ENCODE measurements around the gene MXRA8. TPM values are rescaled to one million over a fixed set of nuclear protein-coding genes. Genes with fewer than 3 reads are reported as not detected.

The MXRA8 gene
- polyA plus RNA-seq, 6 donors from 2014 or later: not detected

- H3K27ac Mint-ChIP-seq: peak overlapping the region in 4 of 6 donors; percentile 32 to 78 (median 52)
- peak overlapping the region; percentile 74 to 90 (median 78) for H3K4me3 Mint-ChIP-seq
- peaks cover 13 to 26% (median 21%) of the 10 kb centered on the region in 3 donors for H3K4me1 Mint-ChIP-seq
- H3K27me3 Mint-ChIP-seq: peaks cover 6 to 9% (median 6%) of the 10 kb centered on the region in 3 donors
- ATAC-seq (ENCODE audit: low read depth in 2 of 2) (no peak), DNase-seq (no peak)
- no peaks in the 10 kb centered on the region for H3K36me3 Mint-ChIP-seq
- H3K9me3 Mint-ChIP-seq: no peaks in the 10 kb centered on the region
These were observed 10.5 kb downstream of the MXRA8 start for GRCh38 chr1:1347663-1348419.

GRCh38 chr1:1347026-1347595, 11.2 kb downstream of the MXRA8 start:
- no peak for ATAC-seq (ENCODE audit: low read depth in 2 of 2)
- Mint-ChIP-seq H3K4me3 (peak overlapping the region in 7 of 8 donors; percentile 49 to 86 (median 76)), H3K27me3 (peaks cover 0 to 2% (median 0%) of the 10 kb centered on the region in 3 donors)

GRCh38 chr1:1346501-1346890, 11.9 kb downstream of the MXRA8 start:
- DNase-seq: no peak
- Mint-ChIP-seq H3K4me1 (peaks cover 3 to 15% (median 12%) of the 10 kb centered on the region in 3 donors), H3K4me3 (peak overlapping the region in 4 of 8 donors; percentile 49 to 76 (median 68)), H3K36me3 (no peaks in the 10 kb centered on the region), H3K9me3 (no peaks in the 10 kb centered on the region), H3K27ac (no peak overlapping the region), H3K27me3 (no peaks in the 10 kb centered on the region)
- ATAC-seq (ENCODE audit: low read depth in 2 of 2): no peak

More at GRCh38 chr1:1347026-1347595, 11.2 kb downstream of the MXRA8 start:
- Mint-ChIP-seq H3K4me1 (peaks cover 6 to 19% (median 14%) of the 10 kb centered on the region in 3 donors), H3K36me3 (no peaks in the 10 kb centered on the region), H3K27ac (peak overlapping the region in 1 of 6 donors; percentile 64), H3K9me3 (no peaks in the 10 kb centered on the region)
- no peak for DNase-seq

GRCh38 chr1:1345860-1346500, 12.4 kb downstream of the MXRA8 start:
- DNase-seq: no peak
- Mint-ChIP-seq H3K4me1 (peaks cover 3 to 15% (median 14%) of the 10 kb centered on the region in 3 donors), H3K27me3 (no peaks in the 10 kb centered on the region), H3K9me3 (no peaks in the 10 kb centered on the region), H3K27ac (no peak overlapping the region), H3K36me3 (no peaks in the 10 kb centered on the region), H3K4me3 (peak overlapping the region in 2 of 8 donors; percentile 61)
- ATAC-seq (ENCODE audit: low read depth in 2 of 2): no peak

- Mint-ChIP-seq H3K27me3 (no peaks in the 10 kb centered on the region), H3K36me3 (no peaks in the 10 kb centered on the region), H3K9me3 (no peaks in the 10 kb centered on the region), H3K27ac (no peak overlapping the region), H3K4me1 (peaks cover 3 to 16% (median 15%) of the 10 kb centered on the region in 3 donors), H3K4me3 (no peak overlapping the region)
- no peak for DNase-seq
- ATAC-seq (ENCODE audit: low read depth in 2 of 2): no peak
These were observed 13.0 kb downstream of the MXRA8 start for GRCh38 chr1:1345384-1345783.

- peaks cover 3 to 16% (median 15%) of the 10 kb centered on the region in 3 donors for H3K4me1 Mint-ChIP-seq
- DNase-seq (no peak), ATAC-seq (ENCODE audit: low read depth in 2 of 2) (no peak)
- no peak overlapping the region for H3K4me3 Mint-ChIP-seq
- H3K36me3 Mint-ChIP-seq: no peaks in the 10 kb centered on the region
- H3K9me3 Mint-ChIP-seq: no peaks in the 10 kb centered on the region
- H3K27ac Mint-ChIP-seq: no peak overlapping the region
- H3K27me3 Mint-ChIP-seq: no peaks in the 10 kb centered on the region
These were observed 13.5 kb downstream of the MXRA8 start for GRCh38 chr1:1344655-1345361.

GRCh38 chr1:1343811-1344421, 14.4 kb downstream of the MXRA8 start:
- no peak overlapping the region for H3K27ac Mint-ChIP-seq
- no peaks in the 10 kb centered on the region for H3K9me3 Mint-ChIP-seq
- H3K4me3 Mint-ChIP-seq: no peak overlapping the region
- no peak for ATAC-seq (ENCODE audit: low read depth in 2 of 2)
- H3K36me3 Mint-ChIP-seq: no peaks in the 10 kb centered on the region
- H3K4me1 Mint-ChIP-seq: peaks cover 3 to 16% (median 15%) of the 10 kb centered on the region in 3 donors
- no peaks in the 10 kb centered on the region for H3K27me3 Mint-ChIP-seq
- no peak for DNase-seq

- H3K27me3 Mint-ChIP-seq: no peaks in the 10 kb centered on the region
- peaks cover 3 to 12% (median 8%) of the 10 kb centered on the region in 3 donors for H3K4me1 Mint-ChIP-seq
- no peaks in the 10 kb centered on the region for H3K36me3 Mint-ChIP-seq
- ATAC-seq (ENCODE audit: low read depth in 2 of 2): no peak
- no peak for DNase-seq
- no peaks in the 10 kb centered on the region for H3K9me3 Mint-ChIP-seq
- H3K27ac Mint-ChIP-seq: no peak overlapping the region
- H3K4me3 Mint-ChIP-seq: no peak overlapping the region
These were observed 15.7 kb downstream of the MXRA8 start for GRCh38 chr1:1342584-1343115.

- Mint-ChIP-seq H3K9me3 (no peaks in the 10 kb centered on the region), H3K27ac (no peak overlapping the region), H3K4me3 (no peak overlapping the region), H3K36me3 (no peaks in the 10 kb centered on the region), H3K4me1 (peaks cover 3 to 8% (median 5%) of the 10 kb centered on the region in 3 donors), H3K27me3 (no peaks in the 10 kb centered on the region)
- ATAC-seq (ENCODE audit: low read depth in 2 of 2): no peak
- no peak for DNase-seq
These were observed 16.2 kb downstream of the MXRA8 start for GRCh38 chr1:1342061-1342562.

GRCh38 chr1:1341549-1342021, 16.8 kb downstream of the MXRA8 start:
- Mint-ChIP-seq H3K27ac (no peak overlapping the region), H3K4me1 (peaks cover under 1 to 4% (median 4%) of the 10 kb centered on the region in 3 donors), H3K27me3 (no peaks in the 10 kb centered on the region), H3K36me3 (no peaks in the 10 kb centered on the region), H3K9me3 (no peaks in the 10 kb centered on the region), H3K4me3 (no peak overlapping the region)
- ATAC-seq (ENCODE audit: low read depth in 2 of 2) (no peak), DNase-seq (no peak)

- ATAC-seq (ENCODE audit: low read depth in 2 of 2) (no peak), DNase-seq (no peak)
- Mint-ChIP-seq H3K36me3 (no peaks in the 10 kb centered on the region), H3K27me3 (no peaks in the 10 kb centered on the region), H3K4me1 (peaks cover 0 to 4% (median 4%) of the 10 kb centered on the region in 3 donors), H3K4me3 (no peak overlapping the region), H3K9me3 (no peaks in the 10 kb centered on the region), H3K27ac (peak overlapping the region in 2 of 6 donors; percentile 47 to 79)
These were observed 17.4 kb downstream of the MXRA8 start for GRCh38 chr1:1340791-1341548.

- H3K27me3 Mint-ChIP-seq: no peaks in the 10 kb centered on the region
- DNase-seq: no peak
- ATAC-seq (ENCODE audit: low read depth in 2 of 2): no peak
- H3K4me1 Mint-ChIP-seq: peaks cover 0 to 4% (median 4%) of the 10 kb centered on the region in 3 donors
- no peaks in the 10 kb centered on the region for H3K9me3 Mint-ChIP-seq
- H3K36me3 Mint-ChIP-seq: no peaks in the 10 kb centered on the region
- H3K27ac Mint-ChIP-seq: no peak overlapping the region
- no peak overlapping the region for H3K4me3 Mint-ChIP-seq
These were observed 18.2 kb downstream of the MXRA8 start for GRCh38 chr1:1340185-1340584.
